NCI-H526 treated with DMSO at 0.1 percent for 48 hours (cell line): ENCODE measurements around the gene NHEJ1.

Experiments used
- DNase-seq: peaks from one replicate; lab custom pipeline; 2025; lab: John Stamatoyannopoulos, UW

The NHEJ1 gene

DNA sequence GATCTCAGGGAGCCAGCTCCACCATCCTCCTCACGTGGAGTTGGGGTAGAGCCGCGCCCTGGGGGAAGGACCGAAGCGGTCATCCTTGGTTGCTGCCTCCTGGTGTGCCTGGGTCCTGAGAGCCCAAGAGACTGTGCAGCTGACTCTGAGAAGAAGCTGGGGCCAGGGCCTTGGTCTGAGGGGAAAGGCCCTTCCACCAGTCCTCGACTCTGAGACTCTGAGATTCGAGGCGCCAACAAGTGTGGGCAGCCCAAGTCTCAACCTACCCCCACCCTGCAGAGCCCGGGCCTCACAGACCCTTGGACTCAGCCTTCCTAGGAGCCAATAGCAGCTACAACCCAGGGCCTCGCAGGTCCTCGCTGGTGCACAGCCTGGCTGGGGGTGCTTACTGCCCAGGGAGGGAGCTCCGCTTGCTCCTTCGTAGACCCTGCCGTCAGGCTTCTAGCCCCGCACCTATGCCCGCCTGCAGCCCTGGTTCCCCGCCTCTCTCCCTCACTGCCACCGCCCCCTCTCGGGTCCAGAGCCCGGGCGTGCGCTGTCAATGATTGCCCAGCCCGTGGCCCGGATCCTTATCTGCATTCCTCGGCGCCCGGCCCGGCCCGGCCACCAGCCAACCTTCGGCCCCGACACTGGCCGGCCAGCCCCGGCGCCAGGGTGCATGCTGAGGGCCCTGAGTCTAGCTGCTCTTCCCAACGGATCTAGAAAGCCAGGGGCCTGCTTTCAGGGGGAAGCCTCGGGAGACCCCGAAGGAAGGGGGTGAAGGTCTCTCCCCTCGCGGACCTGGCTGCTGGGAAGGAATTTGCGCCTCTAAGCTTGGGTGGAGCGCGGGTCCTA lies 101.9 kb downstream of the NHEJ1 start:
- no peak for DNase-seq

DNA sequence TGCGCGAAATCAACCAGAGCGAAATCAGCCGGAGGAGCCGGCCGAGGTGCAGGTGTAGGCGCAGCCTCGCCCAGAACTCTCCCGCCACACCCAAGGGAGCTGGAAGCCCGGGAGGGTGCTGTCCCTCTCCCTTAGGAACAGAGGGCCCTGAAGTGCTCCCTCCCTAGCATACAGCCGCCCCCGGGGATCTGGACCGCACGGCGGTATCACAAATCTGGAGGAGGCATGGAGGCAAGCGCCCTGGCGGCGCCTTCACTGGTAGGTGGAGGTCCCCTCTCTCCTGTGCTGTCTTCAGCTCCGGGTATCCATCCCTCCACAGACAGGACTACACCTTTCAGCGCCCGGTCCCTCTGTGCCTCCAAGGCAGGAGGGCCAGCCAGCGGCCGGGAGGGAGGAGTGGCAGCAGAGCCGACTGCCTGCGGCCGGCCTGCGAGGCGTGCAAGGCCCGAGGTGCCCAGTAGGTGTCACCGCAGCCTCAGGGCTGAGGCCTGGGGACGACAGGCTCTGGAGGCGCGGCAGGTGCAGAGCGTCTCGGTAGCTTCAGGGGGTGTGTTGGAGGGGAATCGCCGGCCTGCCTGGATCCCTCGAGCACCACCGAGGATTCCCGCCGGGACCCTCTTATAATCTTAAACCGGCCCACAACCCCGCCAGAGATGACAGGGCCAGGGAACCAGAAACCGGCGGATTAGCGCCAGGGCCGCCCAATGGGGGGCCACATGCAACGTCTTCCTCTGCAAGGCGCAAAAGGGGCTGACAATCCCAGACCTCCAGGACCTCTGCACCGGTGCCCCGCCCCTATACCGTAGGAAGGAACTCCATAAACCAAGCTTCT lies 102.7 kb downstream of the NHEJ1 start:
- DNase-seq, result peak; percentile 45

DNA sequence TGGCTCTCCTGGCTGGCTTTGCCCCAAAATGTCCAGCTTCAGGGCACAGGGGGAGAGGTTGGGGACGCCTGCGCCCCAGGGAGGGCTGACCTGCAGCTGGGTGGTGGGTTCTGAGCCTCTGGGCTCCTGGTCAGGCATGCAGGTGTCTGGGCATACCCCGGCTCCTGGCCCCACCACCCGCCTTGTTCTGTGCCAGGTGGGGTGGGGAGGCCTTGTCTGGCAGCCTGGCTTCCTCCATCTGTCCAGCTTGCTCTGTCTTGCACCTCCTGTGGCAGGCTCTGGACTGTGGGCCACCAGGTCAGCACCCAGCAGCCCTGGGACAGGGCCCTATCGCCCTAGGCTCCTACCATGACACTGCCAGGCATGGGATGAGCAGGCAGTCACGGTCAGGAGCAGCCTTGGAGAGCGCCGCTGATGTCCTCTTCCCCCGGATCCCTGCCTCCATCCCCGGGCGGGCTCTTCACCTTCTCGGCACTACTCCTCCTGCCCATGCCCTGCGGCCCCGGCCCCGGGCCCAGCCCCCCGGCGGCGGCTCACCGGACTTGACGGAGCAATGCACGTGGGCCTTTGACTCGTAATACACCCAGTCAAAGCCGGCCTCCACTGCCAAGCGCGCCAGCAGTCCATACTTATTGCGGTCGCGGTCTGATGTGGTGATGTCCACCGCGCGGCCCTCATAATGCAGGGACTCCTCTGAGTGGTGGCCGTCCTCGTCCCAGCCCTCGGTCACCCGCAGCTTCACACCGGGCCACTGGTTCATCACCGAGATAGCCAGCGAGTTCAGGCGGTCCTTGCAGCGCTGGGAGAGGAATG lies 103.5 kb downstream of the NHEJ1 start:
- DNase-seq, result no peak

DNA sequence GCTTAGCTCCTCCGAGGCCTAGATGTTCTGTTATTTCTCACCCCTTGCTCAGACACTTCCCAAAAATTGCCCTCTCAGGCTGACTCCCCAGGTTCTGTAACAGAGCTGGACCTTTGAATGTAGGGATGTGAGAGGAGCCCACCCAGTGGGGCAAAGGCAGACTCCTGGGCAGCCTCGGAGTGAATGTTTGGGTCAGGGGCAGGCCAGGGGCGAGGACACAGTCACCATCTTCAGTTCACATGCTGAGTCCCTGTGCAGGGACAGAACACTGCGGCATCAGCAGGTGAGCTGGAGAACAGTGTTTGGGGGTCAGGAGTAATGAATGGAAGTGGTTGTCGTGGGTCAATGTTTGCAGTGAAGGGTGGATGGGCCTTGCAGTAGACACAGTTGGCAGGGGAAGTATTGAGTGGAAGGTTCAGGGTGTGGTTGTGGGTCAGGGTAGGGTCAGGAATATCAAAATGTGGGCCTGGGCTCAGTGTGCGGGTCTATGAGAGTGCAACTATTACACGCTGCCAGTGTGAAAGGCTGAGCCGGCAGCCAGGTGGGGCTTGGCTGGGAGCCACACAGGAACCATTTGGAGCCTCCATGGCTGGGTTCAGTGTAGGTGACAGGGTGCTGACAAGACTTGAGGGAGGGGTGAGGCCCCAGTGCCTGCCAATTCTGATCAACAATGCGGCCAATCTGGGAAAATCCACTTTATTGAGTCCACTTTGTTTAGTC lies 104.3 kb downstream of the NHEJ1 start:
- no peak for DNase-seq

DNA sequence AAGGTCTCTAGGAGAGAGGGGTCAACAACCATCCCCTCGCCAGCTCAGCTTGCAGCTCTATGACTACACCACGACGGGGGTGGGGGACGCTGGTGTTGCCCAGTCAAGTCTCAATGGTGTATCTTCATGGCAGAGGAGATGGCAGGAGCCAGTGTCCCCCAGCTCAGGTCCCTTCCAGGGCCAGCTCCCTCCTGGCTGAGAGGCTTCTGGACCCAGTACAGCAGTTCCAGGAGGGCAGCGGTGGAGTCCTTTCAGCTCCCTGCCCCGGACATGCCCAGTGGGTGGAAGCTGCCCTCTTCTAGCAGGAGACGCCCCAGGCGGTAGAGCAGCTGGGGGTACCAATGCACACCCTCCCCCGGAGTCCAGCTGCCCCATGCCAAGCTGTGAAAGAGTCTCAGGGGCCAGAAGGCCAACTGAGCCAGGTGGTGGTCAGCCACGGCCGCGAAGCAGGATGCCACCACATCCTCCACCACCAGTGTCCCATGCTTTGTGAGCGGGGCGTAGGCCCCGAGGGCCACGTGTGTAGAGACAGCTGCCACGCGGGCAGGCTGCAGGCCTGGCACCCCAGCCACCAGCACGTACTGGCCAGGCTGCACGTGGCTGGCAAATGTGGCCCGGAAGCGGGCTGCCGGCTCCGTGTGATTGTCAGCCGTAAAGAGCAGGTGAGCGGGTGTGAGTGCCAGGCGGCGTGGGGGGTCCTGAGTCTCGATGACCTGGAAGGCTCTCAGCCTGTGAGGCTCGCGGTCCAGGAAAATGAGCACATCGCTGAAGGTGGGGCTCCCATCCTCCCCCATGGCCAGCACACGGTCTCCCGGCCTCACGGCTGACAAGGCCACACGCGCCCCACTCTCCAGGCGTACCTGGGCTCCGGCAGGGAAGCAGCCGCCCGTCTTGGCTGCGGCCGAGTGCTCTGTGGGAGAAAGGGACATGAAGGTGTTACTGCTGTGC lies 105.4 kb downstream of the NHEJ1 start:
- DNase-seq, result no peak

DNA sequence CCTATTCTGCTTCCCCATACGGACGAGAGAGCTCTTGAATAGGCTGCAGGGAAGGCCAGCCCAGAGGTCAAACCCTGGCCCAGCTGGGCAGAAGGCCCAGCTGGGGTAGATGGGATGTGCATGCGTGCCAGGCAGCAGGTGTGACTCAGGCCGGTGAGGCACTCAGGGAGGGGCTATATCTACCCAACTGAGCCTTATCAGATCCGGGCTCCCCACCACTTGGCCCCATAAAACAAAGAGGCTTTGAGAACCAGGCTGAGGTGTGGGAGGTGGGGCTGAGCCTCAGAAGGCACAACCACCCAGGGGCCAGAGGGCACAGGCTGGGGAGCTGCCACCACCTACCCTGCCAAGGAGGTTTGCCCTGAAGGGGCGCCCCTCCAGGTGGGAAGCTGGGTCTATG lies 111.3 kb downstream of the NHEJ1 start:
- no peak for DNase-seq

DNA sequence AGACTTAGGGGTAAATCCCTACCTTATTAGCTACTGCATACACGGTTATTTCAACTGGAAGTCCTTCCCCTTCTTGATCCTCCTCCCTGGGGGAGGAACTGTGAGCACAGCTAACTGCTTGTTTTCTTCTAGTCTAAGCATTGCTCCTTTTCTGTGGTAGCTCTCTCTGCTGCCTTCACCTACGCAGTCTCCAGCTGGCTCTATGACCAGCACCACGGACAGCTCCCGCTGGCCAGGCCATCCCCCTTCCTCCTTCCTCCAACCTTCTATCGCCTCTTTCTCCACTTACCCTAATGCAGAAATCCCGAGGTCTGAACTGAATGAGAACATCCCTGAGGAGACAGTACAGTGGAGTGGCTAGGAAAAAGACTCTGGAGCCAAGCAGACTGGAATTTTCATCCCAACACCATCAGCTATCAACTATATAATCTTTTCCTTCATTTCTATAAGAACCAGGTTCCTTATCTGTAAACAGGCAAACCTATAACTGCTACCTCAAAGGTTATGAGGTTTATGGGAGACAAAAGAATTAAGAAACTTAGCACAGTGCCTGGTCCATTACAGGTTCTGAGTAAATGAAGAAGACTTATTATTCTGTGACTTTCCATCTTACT lies 114.6 kb downstream of the NHEJ1 start:
- DNase-seq, result no peak

DNA sequence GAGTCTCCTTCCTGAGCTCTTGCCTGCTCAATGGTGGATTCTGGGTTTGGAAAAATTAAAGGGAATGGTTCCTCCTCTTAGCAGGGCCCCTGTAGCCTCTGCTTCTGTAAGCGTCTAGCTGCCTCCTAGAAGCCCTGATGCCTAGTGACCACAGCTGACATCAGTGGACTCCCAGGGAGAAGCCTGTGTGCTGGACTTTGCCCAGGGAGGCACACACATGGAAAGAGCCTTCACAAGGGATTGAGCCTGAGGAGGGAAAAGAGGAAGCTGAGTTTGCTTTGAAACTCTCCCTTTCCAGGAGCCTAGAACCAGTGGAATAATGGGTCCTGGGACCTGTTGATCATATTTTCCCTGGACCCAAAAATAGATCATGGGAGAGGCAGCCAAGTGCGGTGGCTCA lies 117.9 kb downstream of the NHEJ1 start:
- no peak for DNase-seq

DNA sequence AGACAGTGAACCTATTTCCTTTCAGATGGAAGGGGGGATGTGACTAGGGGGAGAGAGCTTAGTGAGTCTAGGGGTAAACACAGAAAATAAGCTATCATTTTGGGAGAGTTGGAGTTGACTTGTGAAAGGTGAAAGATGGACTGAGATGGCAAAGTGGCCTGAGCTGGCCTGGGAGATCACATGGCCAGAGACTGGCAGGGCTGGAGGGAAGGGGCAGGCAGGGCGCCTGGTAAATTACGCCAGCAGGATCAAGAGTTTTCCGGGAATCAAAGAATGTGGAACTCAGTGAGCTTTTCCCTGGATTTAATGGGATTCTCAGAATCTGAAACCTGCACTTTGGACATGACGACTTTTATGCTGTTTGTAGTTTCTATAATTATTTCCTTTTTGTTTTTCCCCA lies 118.5 kb downstream of the NHEJ1 start:
- DNase-seq, result no peak

DNA sequence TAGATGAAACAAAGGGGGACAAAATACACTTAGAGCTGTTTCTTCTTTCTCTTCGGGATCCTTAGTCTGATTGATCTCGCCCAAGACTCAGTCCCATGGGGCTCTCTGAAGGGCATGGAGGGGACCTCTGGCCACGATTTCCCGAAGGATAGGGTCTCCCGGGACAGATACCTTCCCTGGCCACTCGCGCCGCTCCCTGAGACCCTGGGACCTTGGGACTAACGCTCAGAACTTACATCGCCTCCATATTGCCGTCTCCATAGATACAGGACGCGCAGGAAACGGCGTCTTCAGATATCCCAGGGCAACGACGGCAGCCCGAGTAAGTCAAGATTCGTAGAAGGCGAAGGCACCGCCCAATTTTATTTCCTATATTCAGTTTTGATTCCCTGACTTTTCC lies 119.4 kb downstream of the NHEJ1 start, which contains the start of gene CFAP65:
Gene CFAP65 (minus strand): TSS at position 265 of the 400 bp plus-strand sequence. CDS start 2,468 bp downstream, outside the sequence.
- DNase-seq, result no peak

DNA sequence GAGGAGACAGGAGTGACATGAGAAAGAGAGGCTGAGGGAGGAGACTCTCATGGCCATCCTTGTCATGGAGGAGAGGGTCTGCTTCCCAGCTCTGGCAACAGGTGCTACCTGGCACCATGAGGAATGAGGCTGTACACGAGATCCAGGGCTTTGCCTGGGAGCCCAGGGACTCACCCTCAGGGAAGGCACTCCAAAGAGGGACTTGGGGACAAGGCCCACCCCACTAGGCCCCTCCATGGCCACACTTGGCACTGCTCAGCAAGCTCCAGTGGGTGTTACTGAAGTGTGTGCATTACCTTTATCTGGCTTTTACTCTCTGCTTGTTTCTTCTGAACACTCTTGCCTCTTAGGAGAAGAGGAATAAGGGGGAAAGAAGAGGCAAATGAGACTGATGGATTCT lies 122.0 kb downstream of the NHEJ1 start:
- no peak for DNase-seq

DNA sequence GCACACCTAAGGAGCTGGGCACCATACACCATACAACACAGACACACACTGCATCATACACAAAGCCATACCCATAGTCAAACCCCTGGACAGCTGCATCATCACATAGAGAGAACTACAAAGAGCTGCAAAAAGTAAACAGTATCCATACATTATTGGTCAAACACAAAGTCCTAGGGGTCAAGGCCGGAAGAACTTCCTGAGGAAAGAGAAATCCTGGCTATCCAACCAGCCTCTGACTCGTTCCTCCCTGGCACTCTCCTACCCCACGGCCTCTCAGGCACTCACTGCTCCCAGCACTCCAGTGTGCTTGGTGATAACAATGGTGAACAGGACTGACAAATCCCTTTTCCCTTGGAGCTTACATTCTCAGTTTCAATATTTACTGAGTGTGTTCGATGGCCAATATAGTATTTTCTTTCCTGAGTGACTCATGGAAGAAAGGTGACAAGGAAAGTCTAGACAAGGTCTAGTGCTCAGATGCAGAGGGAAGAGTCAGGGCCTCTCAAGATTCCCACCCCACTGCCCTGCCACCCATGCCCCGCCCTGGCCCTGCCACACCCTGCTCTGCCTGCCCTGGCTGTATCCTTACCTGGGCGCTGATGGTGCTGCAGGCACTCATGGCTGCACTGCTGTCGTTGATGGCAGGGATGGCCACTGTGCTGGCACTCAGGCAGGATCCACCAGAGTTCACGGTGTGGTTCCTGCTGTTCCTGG lies 122.7 kb downstream of the NHEJ1 start:
- no peak for DNase-seq

DNA sequence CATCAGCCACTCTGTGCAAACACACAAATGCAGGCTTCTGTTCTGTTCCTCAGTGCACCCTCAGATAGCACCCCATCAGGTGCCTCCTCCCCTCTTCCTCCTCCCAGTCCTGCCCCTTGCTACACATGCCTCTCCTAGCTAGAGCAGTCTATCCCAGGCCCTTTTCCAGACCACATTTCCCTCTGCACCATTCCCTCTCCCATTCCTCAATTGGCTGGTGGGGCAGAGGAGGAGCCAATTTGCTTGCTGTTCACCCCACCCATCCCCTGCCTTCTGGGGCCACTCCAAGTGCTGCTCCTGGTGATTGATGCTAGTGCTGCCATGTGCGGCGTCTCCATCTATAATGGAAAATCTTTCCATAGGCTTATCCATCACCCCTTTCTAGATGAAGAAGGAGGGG lies 124.7 kb downstream of the NHEJ1 start:
- DNase-seq, result no peak

DNA sequence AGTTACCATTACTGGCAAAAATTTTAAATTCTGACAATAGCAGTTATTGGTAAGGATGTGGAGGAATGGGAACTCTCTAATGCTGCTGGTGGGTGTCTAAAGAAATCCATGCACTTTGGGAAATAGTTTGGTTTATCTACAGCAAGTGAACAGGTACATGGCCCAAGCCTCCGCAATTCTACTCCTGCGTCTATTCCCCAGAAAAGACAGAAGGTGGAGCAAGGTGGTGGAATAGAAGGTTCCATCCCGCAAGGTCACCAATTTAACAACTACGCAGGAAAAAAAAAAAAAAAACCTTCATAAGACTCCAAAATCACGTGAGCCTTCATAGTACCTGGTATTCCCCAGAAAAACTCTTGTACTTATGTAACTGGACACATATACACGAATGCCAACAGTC lies 125.8 kb downstream of the NHEJ1 start:
- no peak for DNase-seq

DNA sequence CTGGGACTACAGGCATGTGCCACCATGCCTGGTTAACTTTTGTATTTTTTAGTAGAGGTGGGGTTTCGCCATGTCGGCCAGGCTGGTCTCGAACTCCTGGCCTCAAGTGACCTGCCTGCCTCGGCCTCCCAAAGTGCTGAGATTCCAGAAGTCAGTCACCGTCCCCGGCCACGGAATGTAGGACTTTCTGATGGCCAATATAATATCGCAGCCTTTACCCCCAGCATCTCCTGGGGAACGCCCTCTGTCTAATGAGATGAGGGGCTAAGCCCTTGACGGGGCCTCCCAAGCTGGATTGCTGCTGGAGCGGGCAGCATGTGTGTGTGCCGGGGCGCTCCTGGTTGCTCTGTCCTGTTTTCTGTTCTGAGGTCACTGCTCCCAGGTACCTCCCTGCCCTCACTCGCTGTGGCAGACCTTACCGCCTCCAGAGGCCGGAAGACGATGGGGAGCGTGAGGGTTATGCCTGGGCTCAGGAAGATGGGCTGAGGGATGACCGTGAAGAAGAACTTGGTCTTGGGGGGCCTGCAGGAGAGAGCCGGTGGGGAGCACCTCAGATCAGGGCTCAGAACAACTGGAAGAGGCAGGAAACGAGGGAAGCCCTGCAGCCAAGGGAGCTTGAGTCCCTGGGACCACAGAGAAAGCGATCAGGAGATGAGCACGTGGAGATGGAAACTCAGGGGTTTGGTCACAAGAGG lies 128.4 kb downstream of the NHEJ1 start:
- no peak for DNase-seq

DNA sequence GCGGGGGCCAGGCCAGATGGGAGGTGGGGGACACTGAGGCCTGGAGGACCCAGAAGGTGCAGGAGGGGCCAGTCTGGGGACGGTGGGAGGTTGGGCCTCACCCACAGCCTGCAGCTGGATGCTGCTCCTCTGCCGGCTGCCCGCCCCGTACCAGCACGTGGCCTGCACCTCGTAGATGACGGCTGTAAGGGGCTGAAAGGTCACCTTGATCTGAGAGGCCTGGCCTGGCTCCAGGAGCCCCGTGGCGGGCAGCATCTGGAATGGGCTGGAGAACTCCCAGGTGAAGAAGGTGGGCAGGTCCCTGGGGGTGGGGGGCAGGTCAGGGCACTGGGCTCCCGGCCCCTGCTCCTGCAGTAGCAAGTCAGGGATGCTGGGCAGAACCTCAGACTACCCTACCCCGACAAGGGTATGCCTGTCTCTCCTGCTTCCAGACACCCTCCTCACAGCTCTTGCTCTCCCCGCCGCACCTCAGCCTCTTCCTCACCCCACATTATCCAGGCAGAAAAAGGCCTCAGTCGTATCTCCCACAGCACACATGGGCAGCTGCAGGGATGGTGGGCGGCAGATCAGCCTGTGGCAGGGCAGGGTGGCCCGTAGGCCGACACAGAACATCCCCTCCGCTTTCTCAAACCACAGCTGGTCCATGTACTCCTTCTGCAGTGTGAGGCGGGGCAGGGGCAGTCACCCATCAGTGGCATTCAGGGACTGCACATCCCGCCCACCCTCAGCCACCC lies 129.4 kb downstream of the NHEJ1 start:
- DNase-seq, result no peak

DNA sequence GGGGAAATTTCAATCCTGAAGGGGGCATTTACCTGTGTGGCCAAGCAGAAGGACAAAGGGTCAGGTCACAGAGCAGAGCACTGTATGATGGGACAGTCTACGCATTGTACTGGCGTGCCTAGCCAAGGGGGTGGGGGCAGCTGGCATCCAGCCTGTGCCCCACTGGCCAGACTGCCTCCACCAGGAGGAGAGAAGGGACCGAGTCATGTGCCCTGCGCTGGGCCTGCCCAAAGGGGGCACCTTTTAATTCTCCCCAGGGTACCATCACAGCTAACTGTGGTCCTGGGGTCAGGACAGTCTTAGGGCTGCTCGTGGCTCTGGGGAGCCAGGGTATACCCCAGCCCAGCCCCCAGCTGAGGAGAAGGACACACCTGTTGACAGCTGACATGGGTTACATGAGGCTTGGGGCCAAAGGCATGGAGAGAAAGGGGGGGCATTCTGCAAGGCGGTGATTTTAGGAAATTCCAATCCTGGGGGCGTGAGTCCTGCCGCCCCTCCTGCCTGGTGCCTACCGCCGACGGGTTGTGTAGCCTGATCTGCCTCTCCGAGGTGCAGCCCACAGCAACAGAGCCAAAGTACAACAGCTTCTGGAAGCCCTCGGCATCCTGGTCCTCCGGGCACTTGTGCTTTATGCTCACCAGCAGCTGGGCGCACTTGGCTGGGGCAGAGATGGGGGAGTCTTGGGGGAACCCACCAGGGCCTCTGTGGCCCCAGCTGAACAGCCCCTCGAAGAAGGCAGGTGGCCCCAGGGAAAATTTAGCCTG lies 130.3 kb downstream of the NHEJ1 start:
- no peak for DNase-seq
